ENCODE data around the gene ZCCHC12. TPM values are rescaled to one million over a fixed set of nuclear protein-coding genes. Genes with fewer than 3 reads are reported as not detected.

Gene ZCCHC12
- total and polyA plus RNA-seq, 9 of the 15 experiments (the other 6 are each of a cell fraction or from before 2014, with no cell fraction given): 0.07 to 0.15 TPM; not detected in 7

- TF ChIP-seq ZNF318 (IDR thresholded peaks at IDR 0.05; ENCODE audit: borderline replicate concordance in 1 of 2, low read depth in 1 of 2) (no peak), MBD2 (IDR thresholded peaks at IDR 0.05; ENCODE audit: borderline replicate concordance, low read depth) (no peak), POU5F1 (IDR thresholded peaks at IDR 0.05; ENCODE audit: borderline replicate concordance, low read depth, low read length, partially characterized antibody) (no peak), ZBTB7A (IDR thresholded peaks at IDR 0.05; ENCODE audit: borderline replicate concordance, control insufficient read depth, low read depth, low read length) (peak; percentile 72; the same call in 1 of the 2 replicates), NR0B1 (IDR thresholded peaks at IDR 0.05; ENCODE audit: partially characterized antibody) (no peak), ZNF165 (CRISPR knock-in tag; IDR thresholded peaks at IDR 0.05; ENCODE audit: borderline replicate concordance) (no peak), GABPB1 (CRISPR knock-in tag; IDR thresholded peaks at IDR 0.05) (no peak), KDM4B (IDR thresholded peaks at IDR 0.05; ENCODE audit: borderline replicate concordance in 2 of 2, low read depth in 1 of 2) (no peak), ZNF79 (CRISPR knock-in tag; IDR thresholded peaks at IDR 0.05; ENCODE audit: low read depth) (no peak), ZNF23 (CRISPR knock-in tag; IDR thresholded peaks at IDR 0.05) (no peak), NCOA6 (IDR thresholded peaks at IDR 0.05) (no peak), USF2 (CRISPR knock-in tag; IDR thresholded peaks at IDR 0.05) (peak; percentile 96), RB1 (IDR thresholded peaks at IDR 0.05; ENCODE audit: low read depth) (peak; percentile 50; the same call in 1 of the 2 replicates)
Measured at GRCh38 chrX:118839334-118839958, 15.8 kb downstream of the ZCCHC12 start (continued).
